ENCODE results near the gene ORC4.

DNA sequence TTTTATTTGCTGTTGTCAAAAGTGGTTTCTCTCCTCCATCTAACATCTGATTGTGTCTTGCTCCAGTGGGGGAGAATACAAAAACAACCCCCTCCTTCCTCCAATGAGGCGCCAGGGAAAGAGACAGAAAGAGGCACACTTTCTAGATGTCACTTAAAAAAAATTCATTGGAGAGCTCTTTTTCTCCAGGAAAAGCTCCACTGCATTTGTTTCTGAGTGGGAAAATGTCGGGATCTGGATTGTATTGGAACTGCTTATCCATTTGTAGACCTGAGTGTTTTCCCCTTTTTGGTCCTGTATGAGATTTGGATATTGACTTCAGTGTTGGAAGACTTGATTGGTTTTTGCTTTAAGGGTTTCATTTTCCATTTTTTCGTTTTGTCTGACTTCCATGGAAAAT, 1.3 kb upstream of the ORC4 start:
- TF ChIP-seq, protein P1, sequence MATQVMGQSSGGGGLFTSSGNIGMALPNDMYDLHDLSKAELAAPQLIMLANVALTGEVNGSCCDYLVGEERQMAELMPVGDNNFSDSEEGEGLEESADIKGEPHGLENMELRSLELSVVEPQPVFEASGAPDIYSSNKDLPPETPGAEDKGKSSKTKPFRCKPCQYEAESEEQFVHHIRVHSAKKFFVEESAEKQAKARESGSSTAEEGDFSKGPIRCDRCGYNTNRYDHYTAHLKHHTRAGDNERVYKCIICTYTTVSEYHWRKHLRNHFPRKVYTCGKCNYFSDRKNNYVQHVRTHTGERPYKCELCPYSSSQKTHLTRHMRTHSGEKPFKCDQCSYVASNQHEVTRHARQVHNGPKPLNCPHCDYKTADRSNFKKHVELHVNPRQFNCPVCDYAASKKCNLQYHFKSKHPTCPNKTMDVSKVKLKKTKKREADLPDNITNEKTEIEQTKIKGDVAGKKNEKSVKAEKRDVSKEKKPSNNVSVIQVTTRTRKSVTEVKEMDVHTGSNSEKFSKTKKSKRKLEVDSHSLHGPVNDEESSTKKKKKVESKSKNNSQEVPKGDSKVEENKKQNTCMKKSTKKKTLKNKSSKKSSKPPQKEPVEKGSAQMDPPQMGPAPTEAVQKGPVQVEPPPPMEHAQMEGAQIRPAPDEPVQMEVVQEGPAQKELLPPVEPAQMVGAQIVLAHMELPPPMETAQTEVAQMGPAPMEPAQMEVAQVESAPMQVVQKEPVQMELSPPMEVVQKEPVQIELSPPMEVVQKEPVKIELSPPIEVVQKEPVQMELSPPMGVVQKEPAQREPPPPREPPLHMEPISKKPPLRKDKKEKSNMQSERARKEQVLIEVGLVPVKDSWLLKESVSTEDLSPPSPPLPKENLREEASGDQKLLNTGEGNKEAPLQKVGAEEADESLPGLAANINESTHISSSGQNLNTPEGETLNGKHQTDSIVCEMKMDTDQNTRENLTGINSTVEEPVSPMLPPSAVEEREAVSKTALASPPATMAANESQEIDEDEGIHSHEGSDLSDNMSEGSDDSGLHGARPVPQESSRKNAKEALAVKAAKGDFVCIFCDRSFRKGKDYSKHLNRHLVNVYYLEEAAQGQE (IDR thresholded peaks at IDR 0.05; ENCODE audit: borderline replicate concordance) = no peak
- TF ChIP-seq, protein P2, sequence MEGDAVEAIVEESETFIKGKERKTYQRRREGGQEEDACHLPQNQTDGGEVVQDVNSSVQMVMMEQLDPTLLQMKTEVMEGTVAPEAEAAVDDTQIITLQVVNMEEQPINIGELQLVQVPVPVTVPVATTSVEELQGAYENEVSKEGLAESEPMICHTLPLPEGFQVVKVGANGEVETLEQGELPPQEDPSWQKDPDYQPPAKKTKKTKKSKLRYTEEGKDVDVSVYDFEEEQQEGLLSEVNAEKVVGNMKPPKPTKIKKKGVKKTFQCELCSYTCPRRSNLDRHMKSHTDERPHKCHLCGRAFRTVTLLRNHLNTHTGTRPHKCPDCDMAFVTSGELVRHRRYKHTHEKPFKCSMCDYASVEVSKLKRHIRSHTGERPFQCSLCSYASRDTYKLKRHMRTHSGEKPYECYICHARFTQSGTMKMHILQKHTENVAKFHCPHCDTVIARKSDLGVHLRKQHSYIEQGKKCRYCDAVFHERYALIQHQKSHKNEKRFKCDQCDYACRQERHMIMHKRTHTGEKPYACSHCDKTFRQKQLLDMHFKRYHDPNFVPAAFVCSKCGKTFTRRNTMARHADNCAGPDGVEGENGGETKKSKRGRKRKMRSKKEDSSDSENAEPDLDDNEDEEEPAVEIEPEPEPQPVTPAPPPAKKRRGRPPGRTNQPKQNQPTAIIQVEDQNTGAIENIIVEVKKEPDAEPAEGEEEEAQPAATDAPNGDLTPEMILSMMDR (IDR thresholded peaks at IDR 0.05; ENCODE audit: poor library complexity, severe bottlenecking) = no peak
- TF ChIP-seq EP300 (conservative IDR thresholded peaks at IDR 0.05; ENCODE audit: poor library complexity, severe bottlenecking) (no peak), MXI1 (conservative IDR thresholded peaks at IDR 0.05; ENCODE audit: poor library complexity, severe bottlenecking) (no peak), TAF1 (IDR thresholded peaks at IDR 0.05; ENCODE audit: low read depth) (no peak)
